HepG2 (cell line): Measurements from ENCODE around the gene CCDC136. TPM values are rescaled to one million over a fixed set of nuclear protein-coding genes. Genes with fewer than 3 reads are reported as not detected.

Experiments used
- ARNT2 ChIP-seq: sonication (generic); formaldehyde crosslinking; IDR thresholded peaks from 2 replicates; pipeline ENCODE4 v1.8.0; 2022; ENCODE audit warnings: mild to moderate bottlenecking, low read depth, missing genetic modification reagents, moderate library complexity
- KDM2A ChIP-seq: sonication (generic); formaldehyde crosslinking; IDR thresholded peaks from 2 replicates; pipeline ENCODE4 v1.4.0; 2020; ENCODE audit warnings: low read depth, missing genetic modification reagents, borderline replicate concordance
- KLF12 ChIP-seq: sonication (generic); formaldehyde crosslinking; IDR thresholded peaks from 2 replicates; pipeline ENCODE4 v1.4.0; 2020; ENCODE audit warnings: missing genetic modification reagents, borderline replicate concordance
- PRDM15 ChIP-seq: sonication (generic); formaldehyde crosslinking; IDR thresholded peaks from 2 replicates; pipeline ENCODE4 v1.4.0; 2020; ENCODE audit warnings: missing genetic modification reagents
- ZMYM4 ChIP-seq: sonication (generic); formaldehyde crosslinking; IDR thresholded peaks from 2 replicates; pipeline ENCODE4 v1.8.1; 2023; ENCODE audit warnings: mild to moderate bottlenecking, missing genetic modification reagents
- ZNF121 ChIP-seq: sonication (generic); formaldehyde crosslinking; IDR thresholded peaks from 2 replicates; pipeline ENCODE4 v1.5.0; 2020; ENCODE audit warnings: mild to moderate bottlenecking, missing genetic modification reagents
- ZNF563 ChIP-seq: sonication (generic); formaldehyde crosslinking; IDR thresholded peaks from 2 replicates; pipeline ENCODE4 v1.8.0; 2022; ENCODE audit warnings: mild to moderate bottlenecking, moderate library complexity, missing genetic modification reagents
- ZNF652 ChIP-seq: IDR thresholded peaks from 2 replicates; pipeline ENCODE4 v1.6.1; 2016; ENCODE audit warnings: low read depth, borderline replicate concordance
- ZNF800 ChIP-seq: sonication (generic); formaldehyde crosslinking; IDR thresholded peaks from 2 replicates; pipeline ENCODE4 v1.4.0; 2020; ENCODE audit warnings: missing genetic modification reagents
- ZSCAN31 ChIP-seq: sonication (generic); formaldehyde crosslinking; IDR thresholded peaks from 2 replicates; pipeline ENCODE4 v1.5.0; 2020; ENCODE audit warnings: low read depth, mild to moderate bottlenecking, missing genetic modification reagents
- polyA plus RNA-seq, 8 experiments: library from polyadenylated mRNA; depleted of rRNA in 3 of 8; stranded (reverse) in 7 of 8; unstranded in 1 of 8; fragments of >200 nt; fragmentation: Illumina TruSeq in 4 of 8; extraction: Trizol in 4 of 8; gene quantifications; 2 replicates each; pipeline versions ENCODE4 v1.2.1 to v1.2.3, GENCODE V29; 2011 to 2016; ENCODE audit warnings: low read depth in 4 of 8, missing spikeins in 1 of 8, mixed read lengths in 1 of 8; ENCODE audit not compliant: insufficient read depth in 1 of 8
- total RNA-seq, 5 experiments: library from RNA; depleted of rRNA; stranded (reverse); fragments of >200 nt; fragmentation: Illumina TruSeq; extraction: Trizol; gene quantifications; 2 replicates each; pipeline ENCODE4 v1.2.3, GENCODE V29; 2016; ENCODE audit warnings: low read depth in 1 of 5
- TF ChIP-seq, protein P1 (sequence below): sonication (generic); formaldehyde crosslinking; IDR thresholded peaks from 2 replicates; pipeline ENCODE4 v1.4.0; 2020; ENCODE audit warnings: mild to moderate bottlenecking, missing genetic modification reagents
- TF ChIP-seq, protein P2 (sequence below), 2 experiments: sonication (generic) in 1 of 2; formaldehyde crosslinking in 1 of 2; IDR thresholded peaks; 2 replicates each; pipeline versions ENCODE4 v1.6.1 to v1.9.0; 2014 to 2022; ENCODE audit warnings: antibody characterized with exemption in 1 of 2, borderline replicate concordance in 1 of 2, inconsistent platforms in 1 of 2, low read depth in 1 of 2, missing genetic modification reagents in 1 of 2

Gene CCDC136
- total and polyA plus RNA-seq, 2 of the 13 experiments (the other 11 are each of a cell fraction or from before 2014, with no cell fraction given), result 0.04 to 0.38 TPM

DNA sequence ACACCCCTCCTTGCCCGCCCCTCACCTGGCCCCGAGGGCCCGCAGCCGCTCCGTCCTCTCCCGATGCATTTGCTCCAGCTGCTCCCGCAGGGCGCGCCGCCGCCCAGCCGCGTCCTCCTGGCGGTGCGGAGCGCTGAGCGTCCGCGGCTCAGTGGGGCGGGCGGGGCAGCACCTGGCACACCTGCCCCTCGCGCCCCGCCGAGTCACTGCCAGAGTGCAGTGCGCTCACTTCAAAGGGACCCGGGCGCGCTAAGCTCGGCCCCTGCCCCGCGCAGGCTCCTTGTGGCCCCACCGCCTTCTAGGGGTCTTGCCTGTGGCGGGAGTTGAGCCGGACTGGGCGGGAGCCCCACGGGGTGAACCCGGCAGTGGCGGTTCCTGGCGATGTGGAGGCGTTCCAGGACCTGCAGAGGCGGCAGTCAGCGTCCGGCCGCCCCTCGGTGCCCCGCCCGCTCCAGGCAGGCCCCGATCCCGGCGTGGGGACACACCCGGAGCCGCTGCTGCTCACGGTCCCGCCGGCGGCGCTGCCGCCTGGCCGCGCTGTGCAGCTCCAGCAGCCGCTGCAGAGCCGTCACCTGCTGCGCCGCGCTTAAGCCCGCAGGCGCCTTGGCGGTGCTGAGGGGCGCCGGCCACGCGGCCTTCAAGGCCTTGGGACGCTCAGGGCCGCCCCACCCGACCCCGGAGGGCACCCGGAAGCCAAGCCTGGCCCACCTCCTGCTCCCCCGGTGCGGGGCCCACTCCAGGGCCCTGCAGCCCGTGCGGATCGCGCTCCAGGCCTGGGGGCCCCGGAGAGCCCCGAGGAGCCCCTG is 77.6 kb downstream of the CCDC136 start (continued):
- TF ChIP-seq, protein P1, sequence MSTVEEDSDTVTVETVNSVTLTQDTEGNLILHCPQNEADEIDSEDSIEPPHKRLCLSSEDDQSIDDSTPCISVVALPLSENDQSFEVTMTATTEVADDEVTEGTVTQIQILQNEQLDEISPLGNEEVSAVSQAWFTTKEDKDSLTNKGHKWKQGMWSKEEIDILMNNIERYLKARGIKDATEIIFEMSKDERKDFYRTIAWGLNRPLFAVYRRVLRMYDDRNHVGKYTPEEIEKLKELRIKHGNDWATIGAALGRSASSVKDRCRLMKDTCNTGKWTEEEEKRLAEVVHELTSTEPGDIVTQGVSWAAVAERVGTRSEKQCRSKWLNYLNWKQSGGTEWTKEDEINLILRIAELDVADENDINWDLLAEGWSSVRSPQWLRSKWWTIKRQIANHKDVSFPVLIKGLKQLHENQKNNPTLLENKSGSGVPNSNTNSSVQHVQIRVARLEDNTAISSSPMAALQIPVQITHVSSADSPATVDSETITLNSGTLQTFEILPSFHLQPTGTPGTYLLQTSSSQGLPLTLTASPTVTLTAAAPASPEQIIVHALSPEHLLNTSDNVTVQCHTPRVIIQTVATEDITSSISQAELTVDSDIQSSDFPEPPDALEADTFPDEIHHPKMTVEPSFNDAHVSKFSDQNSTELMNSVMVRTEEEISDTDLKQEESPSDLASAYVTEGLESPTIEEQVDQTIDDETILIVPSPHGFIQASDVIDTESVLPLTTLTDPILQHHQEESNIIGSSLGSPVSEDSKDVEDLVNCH (CRISPR knock-in tag), result no peak
- TF ChIP-seq ZNF800 (CRISPR knock-in tag) (peak; percentile 86; the same call in 1 of the 2 replicates), ZMYM4 (peak; percentile 21; the same call in 1 of the 2 replicates), ZSCAN31 (CRISPR knock-in tag) (peak; percentile 44; the same call in 1 of the 2 replicates), ZNF121 (CRISPR knock-in tag) (peak; percentile 36; the same call in 1 of the 2 replicates), KDM2A (peak; percentile 52; the same call in 1 of the 2 replicates), KLF12 (CRISPR knock-in tag) (peak; percentile 77; the same call in 1 of the 2 replicates), ARNT2 (peak; percentile 57), ZNF652 (CRISPR knock-in tag) (no peak), ZNF563 (CRISPR knock-in tag) (0 out of 2 replicates have a peak, but pooled peaks have one; percentile 47), PRDM15 (0 out of 2 replicates have a peak, but pooled peaks have one; percentile 61)
- TF ChIP-seq, protein P2, sequence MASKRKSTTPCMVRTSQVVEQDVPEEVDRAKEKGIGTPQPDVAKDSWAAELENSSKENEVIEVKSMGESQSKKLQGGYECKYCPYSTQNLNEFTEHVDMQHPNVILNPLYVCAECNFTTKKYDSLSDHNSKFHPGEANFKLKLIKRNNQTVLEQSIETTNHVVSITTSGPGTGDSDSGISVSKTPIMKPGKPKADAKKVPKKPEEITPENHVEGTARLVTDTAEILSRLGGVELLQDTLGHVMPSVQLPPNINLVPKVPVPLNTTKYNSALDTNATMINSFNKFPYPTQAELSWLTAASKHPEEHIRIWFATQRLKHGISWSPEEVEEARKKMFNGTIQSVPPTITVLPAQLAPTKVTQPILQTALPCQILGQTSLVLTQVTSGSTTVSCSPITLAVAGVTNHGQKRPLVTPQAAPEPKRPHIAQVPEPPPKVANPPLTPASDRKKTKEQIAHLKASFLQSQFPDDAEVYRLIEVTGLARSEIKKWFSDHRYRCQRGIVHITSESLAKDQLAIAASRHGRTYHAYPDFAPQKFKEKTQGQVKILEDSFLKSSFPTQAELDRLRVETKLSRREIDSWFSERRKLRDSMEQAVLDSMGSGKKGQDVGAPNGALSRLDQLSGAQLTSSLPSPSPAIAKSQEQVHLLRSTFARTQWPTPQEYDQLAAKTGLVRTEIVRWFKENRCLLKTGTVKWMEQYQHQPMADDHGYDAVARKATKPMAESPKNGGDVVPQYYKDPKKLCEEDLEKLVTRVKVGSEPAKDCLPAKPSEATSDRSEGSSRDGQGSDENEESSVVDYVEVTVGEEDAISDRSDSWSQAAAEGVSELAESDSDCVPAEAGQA (IDR thresholded peaks at IDR 0.05; ENCODE audit: low read depth), result no peak
- TF ChIP-seq, protein P2 (CRISPR knock-in tag; IDR thresholded peaks at IDR 0.05; ENCODE audit: borderline replicate concordance), result 0 out of 2 replicates have a peak, but pooled peaks have one; percentile 46
